DMS53 treated with DMSO at 0.1 percent for 48 hours (cell line): ENCODE results near the gene DCAF8.

ENCODE experiments used
- DNase-seq: peaks from one replicate; lab custom pipeline; 2025; ENCODE audit not compliant: unreplicated experiment; lab: John Stamatoyannopoulos, UW

The DCAF8 gene

DNA sequence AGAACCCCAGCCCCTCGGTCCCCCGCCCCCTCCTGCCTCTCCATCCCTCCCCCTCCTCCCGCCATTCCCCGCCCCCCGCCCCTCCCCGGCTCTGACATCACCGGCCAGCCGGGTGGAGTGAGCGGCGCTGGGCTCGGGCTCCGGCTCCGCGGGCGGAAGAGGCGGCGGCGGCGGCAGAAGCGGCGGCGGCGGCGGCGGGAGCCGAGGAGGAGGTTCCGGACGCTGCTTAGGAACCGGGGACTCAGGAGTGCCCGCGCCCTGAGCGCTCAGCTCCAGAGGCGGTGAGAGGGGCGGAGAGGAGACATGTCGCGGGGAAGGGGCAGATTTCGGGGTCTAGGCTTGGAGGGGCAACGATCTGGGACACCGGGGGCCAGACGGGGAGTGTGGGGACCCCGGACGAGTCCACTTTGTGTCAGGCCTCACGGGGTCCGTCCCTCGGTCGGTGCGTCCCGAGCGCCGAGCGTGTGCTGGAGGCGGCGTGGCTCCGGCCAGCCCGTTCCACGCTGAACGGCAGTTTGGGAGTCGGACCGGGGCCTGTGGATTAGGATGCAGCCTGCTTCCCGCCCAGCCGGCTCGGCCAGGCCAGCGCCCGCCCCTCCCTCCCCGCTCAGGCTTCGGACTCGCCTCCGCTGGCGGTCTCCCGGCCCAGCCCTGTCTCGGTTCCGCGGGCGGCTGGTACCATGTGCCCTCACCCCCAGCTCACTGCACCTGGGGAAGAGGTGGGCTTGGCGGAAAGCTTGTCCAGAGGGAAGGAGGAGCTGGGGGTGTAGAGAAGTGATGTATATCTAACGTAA, 56.9 kb downstream of the DCAF8 start, which contains the start of gene PEA15:
Gene PEA15, plus strand, starts transcription at position 143 of the 794 bp plus-strand sequence. CDS start 6,161 bp downstream, outside the sequence.
- peak; percentile 9 for DNase-seq

DNA sequence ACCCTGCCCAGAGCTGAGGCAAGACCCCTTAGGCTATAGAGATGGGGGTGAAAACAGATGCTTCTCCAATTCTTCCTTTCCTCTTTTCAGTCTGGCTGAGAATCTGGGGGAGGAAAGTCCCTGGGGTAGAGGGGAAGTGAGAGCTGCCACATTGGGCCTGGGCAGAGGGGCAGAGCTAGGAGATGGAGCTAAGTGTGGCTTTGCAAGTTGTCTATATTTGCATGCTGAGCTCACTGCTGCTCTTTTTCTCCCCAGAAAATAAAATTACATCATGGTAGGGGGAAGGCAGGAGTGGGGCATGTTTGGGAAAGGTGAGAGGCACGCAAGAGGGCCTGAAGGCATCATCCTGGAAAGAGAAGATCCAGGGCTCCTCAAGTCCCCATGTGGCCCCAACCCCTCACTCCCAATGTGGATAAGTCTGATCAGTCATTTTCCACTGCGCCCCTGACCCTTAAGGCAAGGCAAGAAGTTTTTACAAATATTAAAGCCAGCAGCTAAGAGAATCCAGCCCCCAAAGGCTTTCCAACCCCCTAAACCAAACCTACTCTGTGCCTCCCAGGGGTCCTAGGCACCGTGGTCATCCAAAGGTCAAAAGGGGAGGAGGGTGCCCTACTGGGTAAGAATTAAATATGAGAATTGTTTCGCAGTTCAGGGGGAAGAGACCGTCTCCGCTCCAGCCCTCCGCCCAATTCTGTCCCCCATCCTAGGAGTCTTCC, 57.7 kb downstream of the DCAF8 start:
- no peak for DNase-seq

DNA sequence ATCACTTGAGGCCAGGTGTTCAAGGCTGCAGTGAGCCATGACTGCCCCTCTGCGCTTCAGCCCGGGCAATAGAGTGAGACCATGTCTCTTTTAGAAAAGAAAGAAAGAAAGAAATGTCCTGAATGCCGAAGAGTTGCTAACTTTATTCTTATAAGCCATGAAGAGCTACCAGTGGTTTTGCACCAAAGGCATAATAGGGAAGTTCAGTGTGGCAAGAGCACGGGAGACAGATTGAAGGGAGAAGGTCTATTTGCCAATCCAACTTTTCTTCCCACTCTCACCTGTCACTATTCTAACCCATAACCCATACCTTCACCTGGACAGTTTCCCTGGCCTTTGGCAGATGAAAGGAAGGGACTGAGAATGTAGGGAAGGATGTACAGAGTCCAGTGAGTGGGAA, 61.6 kb downstream of the DCAF8 start:
- DNase-seq, result no peak

DNA sequence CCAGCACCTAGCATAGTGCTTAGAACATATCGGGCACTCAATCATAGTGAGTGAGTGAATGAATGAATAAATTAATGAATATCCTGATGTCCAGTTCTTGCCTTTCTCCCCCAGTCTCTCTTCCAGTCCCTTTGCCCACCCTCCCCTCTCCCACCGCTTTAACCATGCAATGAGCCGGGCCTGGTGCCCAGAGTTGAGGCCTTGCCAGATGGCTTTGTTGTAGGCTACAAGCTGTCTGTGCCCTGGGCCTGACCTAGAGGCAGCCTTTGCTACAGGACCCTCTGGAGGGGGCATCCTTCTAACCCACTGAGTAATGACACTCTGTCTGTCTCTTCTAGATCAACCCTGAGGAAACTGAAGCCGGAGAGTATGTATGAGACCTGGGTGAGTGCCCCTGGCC, 65.1 kb downstream of the DCAF8 start:
- no peak for DNase-seq

DNA sequence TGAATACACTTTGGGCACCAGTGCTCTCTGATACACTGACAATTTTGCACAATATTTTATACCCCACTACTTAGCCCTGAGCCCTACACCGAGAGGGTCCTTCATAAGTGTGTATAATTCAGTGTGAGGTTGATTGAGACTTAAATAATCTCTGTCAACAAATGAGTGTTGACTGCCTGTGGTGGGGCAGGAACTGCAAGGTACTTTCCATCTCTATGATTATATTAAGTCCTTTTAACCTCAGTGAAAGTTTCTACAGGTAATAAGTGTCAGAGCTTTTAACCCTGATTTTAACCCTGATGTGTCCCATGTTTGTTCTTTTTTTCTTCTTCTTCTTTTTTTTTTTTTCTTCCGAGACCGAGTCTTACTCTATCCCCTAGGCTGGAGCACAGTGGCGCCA, 66.2 kb downstream of the DCAF8 start:
- DNase-seq, result no peak

DNA sequence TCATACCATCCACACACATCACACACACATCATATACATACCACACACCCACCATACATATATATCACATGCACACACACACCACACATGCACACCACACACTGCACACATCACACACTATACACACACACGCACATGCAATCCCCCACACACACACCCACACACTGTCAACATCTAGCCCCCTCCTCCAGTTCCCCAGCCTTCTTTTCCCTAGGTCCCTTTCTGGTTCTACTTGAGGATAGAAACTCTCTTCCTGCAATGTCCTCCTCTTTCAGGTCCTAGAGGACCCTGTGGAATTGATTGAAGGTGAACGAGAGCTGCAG, 67.7 kb downstream of the DCAF8 start:
- no peak for DNase-seq

DNA sequence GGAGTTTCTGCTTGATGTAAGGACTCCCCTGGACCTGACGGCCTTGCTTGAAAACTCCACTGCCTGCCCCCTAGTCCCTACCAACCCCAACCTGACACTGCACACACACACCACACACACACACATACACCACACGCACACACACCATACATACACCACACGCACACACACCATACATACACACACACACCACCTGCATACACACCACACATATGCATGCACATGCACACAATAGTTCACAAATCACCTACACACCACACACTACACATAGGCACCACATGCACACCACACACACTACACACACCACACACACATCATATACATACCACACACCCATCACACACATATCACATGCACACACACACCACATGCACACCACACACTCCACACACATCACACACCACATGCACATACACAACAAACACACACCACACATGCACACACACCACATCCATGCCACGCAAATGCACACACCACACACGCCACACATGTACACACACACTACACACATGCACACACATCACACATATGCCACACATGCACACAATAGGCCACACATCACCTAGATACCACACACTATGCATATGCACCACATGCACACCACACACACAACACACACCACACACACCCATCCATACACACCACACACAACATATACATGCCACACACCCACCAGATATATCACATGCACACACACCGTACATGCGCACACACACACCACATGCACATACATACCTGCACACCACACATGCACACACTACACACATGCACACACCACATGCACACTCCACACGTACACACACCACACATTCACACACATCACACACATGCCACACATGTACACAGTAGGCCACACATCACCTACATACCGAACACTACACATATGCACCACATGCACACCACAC, 68.3 kb downstream of the DCAF8 start:
- DNase-seq, result no peak

DNA sequence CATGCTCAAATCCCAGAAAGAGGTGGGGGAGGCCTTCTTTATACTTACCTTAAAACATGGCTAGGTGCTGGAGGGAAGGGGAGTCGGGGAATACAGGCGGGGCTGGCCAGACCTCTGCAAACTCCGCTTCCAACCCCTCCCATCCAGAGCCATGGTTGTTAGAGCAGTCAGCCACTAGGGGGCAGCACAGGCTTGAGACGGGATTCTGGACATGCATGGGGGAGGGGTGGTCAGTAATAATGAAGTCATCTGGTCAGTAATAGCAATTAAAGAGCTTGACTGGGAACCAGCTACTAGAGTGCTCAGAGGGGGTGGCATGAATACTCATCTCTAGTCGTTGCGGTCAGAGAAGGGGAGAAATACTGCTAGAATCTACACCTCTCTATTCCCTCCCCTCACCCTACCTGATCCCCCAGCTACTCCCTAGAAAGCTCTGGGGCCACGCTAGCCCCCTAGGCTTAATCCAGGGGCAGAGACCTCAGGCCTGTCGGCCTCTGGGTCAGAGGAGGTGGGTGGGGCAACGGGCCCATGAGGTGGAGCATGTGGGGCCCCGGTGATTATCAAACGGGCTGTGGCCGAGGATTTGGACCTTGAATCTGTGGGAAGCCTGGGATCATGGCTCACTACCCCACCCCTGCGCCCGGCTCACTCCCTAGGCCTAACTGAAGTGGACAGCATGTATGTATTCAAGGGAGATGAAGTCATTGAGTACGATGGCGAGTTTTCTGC, 69.1 kb downstream of the DCAF8 start:
- DNase-seq, result peak; percentile 48

DNA sequence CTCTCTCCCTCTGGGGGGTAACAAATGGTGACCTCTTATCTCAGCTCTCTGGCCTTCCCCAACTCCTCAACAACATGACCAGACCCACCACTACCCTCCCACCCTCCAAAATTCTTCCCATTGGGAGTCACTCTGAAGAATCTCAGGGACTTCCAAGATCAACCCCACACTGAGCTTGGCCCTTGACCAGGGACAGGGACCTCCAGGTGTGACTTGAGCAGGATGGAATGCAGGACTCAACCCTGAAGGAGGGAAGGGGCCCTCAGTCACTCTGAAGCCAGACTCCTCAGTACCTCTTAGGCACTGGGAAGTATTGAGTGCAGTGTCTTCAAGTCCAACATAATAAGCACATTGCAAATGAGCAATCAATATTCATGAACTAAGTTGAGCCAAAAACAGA, 70.1 kb downstream of the DCAF8 start:
- no peak for DNase-seq

DNA sequence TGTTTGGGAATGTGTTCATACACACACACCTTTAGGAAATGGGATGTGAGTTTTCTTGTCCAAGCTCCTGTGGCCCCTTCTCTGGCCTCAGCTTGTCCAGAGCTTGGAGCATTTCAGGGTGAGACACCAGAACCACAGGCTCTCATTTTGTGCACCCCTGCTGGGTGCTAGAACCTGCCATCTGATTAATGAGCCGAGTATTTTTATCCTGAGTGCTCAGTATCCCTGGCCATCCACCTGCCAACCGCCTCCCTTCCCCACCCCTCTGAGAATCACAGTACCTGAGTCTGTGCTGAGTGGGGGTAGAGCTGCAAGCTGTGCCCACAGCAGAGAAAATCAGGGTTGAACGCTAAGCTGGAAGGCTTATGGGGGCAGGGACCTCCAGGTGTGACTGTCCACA, 70.6 kb downstream of the DCAF8 start:
- DNase-seq, result no peak

DNA sequence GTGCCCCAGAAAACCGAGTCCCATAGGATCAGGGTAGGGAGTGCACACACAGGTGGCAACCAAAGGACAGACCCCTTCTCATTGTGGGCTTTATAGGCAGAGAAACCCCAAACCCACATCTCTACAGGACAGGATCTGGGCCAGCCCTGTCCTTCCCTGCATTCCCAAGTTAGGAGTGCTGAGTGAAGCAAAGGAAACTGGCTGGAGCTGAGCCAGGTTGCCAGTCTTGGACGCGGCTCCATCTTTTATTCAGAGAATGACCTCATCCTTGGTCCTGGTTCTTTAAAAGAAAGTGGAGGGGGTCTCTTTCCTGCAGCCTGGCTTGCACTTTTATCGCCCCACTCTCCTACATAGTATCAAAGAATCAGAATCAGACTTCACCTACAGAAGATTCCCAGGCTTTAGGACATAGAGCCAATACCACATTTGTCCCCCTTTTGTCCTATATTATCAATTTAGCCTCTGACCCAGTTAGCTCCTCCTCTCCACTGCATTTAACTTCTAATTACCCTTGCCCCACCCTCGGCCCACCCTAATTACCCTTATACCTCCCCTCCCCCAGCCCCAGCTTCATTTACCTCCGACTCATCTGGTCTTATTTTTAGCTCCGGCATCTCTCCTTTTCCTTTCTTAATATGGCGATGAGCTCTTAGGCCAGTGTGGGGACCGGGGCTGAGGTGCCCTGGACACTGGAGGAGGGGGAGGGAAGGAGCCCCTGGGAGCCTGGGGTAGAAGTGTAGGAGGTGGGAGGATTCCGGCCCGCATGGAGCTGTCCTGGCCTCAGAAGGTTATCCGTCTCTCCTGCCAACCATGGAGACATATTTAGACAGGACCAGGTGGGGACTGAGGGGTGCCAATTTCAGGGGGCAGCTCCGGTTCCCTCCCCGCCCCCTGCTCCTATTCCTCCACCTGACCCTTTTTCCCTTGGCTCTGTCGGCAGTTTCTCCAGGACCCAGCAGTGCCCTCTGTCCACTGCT, 72.4 kb downstream of the DCAF8 start, which contains the start of gene CASQ1:
Gene CASQ1, plus strand, starts transcription at position 927 of the 977 bp plus-strand sequence. CDS start 177 bp downstream, outside the sequence.
- DNase-seq, result no peak

DNA sequence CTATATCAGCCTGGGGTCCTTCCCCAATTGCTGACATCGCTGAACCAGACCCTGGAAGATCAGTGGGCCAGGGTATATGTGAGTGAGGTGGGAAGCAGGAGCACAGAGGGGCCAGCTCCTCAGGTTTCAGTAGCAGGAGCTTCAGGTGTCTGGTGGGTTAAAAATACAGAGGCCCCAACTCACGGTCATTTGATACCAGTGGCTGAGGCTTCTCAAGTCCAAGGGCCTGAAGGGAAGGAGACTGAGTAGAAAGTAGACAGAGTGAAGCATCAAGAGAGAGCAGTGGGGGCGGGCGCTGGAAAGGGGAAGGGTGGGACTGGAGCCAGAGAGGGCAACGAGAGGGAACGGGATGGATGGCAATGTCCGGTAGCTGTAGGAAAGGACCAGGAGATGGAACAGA, 74.0 kb downstream of the DCAF8 start:
- no peak for DNase-seq

DNA sequence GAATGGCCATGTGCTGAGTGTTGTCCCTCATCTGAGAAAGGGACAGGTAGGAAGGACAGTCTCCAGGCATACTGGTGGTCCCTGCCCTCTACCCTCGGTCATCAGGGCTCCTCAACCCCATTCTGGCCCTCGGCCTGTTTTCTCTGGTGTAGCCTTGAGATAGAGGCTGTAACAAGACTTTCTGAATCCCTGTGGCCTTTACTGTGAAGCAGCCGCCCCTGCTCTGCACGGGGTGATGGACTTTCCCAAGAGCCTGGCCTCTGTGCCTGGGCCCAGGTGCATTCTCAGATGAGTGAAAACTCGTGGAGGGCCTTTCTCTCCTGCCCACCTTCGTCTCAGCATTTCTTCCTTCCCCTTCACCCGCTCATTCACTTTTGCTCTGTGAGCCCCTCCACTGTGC, 74.9 kb downstream of the DCAF8 start:
- DNase-seq, result no peak

DNA sequence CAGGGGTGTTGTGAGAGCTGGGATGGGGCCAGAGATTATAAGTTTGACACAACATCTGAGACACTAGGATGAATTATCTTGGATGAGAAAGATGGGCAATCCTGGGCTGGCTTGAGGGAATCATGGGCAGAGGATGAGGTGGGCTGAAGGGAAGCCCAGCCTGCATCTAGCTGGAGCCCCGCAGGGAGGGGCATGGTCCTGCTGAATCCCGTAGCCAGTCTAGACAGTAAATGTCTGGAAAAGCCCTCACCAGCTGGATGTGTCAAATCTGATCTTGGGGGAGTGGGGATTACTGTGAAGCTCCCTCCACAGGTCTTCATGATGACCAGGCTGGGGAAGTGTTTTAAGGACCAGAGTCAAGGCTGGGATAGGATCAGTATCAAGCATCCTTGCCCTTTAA, 75.6 kb downstream of the DCAF8 start:
- DNase-seq, result no peak

DNA sequence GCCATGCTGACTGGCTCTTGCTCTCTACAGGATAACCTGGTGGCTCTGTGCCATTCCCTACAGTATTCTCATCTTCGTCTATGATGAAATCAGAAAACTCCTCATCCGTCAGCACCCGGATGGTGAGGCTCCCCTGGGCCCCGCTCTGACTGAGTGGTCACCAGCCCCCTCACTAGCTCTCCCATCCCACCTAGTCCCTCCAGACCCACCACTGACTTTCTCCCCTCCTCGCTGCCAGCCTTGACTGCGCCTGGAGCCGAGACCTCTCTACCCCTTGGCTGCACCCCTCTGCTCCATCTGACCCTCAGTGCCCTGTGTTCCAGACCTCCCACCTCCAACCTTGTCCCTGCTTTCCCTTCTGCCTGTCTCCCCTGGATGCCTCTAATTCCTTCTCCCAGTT, 76.1 kb downstream of the DCAF8 start:
- no peak for DNase-seq

DNA sequence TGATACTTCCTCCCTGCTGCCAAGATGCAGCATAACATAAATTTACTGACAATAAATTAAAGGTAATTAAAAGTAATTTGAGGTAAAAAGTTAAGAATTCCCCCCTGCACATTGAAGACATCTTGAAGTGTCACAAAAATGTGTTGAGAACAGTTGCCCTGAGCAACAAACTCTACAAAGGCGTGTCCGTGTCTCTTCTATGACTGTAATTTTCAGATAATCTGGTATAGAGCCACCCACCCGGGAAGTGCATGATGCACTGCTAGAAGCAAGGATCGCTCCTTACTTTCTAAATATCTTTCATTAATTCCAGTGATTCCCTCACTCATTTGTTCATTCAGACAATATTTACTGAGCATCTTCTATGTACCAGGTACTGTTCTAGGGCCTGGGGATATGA, 83.0 kb downstream of the DCAF8 start:
- no peak for DNase-seq

DNA sequence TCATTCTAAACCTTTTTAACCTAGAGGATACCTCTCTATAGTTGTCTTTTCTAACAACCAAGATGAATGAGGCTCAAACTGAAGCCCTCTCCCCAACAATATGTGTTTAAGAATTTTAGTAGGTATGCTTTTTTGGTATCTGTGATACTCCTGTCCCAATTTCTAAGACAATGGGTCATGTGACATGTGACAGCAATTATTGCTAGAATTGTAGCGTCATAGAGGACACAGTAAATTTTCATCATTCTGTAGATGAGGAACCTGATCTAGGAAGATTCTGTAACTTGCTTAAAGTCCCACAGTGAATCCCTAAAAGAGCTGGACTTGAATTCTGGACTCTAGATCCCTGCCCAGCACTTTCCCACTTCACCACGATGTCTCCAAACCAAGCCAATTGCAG, 83.6 kb downstream of the DCAF8 start:
- DNase-seq, result no peak

DNA sequence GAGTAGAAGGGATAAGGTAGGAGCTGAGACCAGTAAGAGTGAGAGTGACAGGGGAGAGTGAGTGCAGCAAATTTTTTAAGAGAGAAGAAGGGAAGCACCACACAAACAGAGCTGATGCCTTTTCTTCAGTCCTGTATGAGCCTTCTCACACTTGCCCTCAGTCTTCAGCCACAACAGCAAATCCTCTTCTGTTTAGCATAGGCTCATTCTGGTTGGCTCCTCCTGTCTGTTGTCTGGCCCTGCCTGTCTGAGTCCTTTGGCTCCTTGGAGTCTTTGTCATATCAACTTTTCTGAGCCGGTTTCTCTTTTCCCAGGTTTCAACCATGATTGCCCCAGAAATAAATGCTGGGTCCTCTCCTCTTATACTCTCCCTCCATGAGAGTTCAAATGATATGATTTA, 84.7 kb downstream of the DCAF8 start:
- no peak for DNase-seq

DNA sequence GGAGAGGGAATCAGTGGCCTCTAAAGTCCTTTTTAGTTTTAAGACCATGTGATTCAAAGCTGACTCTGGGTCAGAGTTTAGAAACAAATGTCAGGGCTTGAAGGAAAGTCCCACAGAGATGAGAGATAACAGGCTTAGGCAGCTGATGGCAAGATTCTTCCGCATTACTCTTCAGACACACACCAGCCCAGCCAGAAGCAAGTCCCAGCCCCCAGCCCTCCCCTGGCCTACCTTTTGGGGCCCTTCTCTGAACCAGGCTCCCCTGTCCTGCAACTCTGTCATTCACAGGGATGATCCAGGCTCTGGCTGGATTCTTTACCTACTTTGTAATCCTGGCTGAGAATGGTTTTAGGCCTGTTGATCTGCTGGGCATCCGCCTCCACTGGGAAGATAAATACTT, 85.1 kb downstream of the DCAF8 start:
- DNase-seq, result no peak

DNA sequence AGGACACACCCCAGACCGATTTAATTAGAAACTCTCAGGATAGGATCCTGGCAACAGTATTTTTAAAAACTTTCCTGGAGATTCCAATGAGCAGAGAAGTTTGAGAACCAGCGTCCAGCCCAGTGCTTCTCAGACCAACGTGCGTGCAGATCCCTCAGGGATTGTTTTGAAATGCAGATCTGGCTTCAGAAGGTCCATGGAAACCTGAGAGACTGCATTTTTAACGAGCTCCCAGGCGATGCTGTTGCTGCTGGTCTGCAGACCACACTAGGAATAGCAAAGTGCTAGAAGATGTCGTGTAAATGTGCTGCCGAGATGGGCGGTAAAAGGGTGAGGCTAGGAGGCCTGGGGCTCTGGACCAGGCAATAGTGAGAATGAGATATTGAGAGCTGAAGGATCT, 90.4 kb downstream of the DCAF8 start:
- no peak for DNase-seq
